SIG-M5 treated with dmso at 0.1 percent for 504 hours (cell line): Measurements from ENCODE around the gene VPS13D.
"Not testable (repeated sequence)": the region's sequence is repeated elsewhere in the genome, so short reads cannot be mapped to it uniquely, and the experiment has no call there.

Experiments used
- DNase-seq: peaks from one replicate; lab custom pipeline; 2025; ENCODE audit not compliant: unreplicated experiment; lab: John Stamatoyannopoulos, UW

VPS13D gene

GRCh38 chr1:12467570-12468286 lies 237.9 kb downstream of the VPS13D start:
- no peak for DNase-seq

GRCh38 chr1:12468323-12468722 lies 238.5 kb downstream of the VPS13D start:
- no peak for DNase-seq

- DNase-seq = no peak
These were observed 239.7 kb downstream of the VPS13D start for GRCh38 chr1:12469493-12469892.

GRCh38 chr1:12469990-12470389 lies 240.2 kb downstream of the VPS13D start:
- DNase-seq = no peak

- DNase-seq = not testable (repeated sequence)
These were observed 241.1 kb downstream of the VPS13D start for GRCh38 chr1:12470916-12471315.

- no peak for DNase-seq
These were observed 242.4 kb downstream of the VPS13D start for GRCh38 chr1:12472156-12472797.

- no peak for DNase-seq
These were observed 243.1 kb downstream of the VPS13D start for GRCh38 chr1:12472798-12473551.

- DNase-seq = no peak
These were observed 243.9 kb downstream of the VPS13D start for GRCh38 chr1:12473596-12474362.

- DNase-seq = peak; percentile 7
These were observed 245.3 kb downstream of the VPS13D start for GRCh38 chr1:12475101-12475500.

- DNase-seq = no peak
These were observed 245.7 kb downstream of the VPS13D start for GRCh38 chr1:12475530-12475934.

GRCh38 chr1:12475947-12476346 lies 246.1 kb downstream of the VPS13D start:
- no peak for DNase-seq

GRCh38 chr1:12477314-12477713 lies 247.5 kb downstream of the VPS13D start:
- DNase-seq = no peak

- peak; percentile 60 for DNase-seq
These were observed 248.2 kb downstream of the VPS13D start for GRCh38 chr1:12477936-12478611.

GRCh38 chr1:12478612-12478985 lies 248.8 kb downstream of the VPS13D start:
- no peak for DNase-seq

- DNase-seq = no peak
These were observed 249.5 kb downstream of the VPS13D start for GRCh38 chr1:12479311-12479710.

GRCh38 chr1:12480041-12480440 lies 250.2 kb downstream of the VPS13D start:
- no peak for DNase-seq

- DNase-seq = peak; percentile 34
These were observed 251.0 kb downstream of the VPS13D start for GRCh38 chr1:12480748-12481362.

GRCh38 chr1:12481928-12482327 lies 252.1 kb downstream of the VPS13D start:
- no peak for DNase-seq

- DNase-seq = no peak
These were observed 253.2 kb downstream of the VPS13D start for GRCh38 chr1:12482988-12483387.
